ENCODE results near the gene CDCA4. TPM values are rescaled to one million over a fixed set of nuclear protein-coding genes. Genes with fewer than 3 reads are reported as not detected.

Gene CDCA4
- total RNA-seq, 1 donor from 2014 or later = 4.1 TPM

DNA sequence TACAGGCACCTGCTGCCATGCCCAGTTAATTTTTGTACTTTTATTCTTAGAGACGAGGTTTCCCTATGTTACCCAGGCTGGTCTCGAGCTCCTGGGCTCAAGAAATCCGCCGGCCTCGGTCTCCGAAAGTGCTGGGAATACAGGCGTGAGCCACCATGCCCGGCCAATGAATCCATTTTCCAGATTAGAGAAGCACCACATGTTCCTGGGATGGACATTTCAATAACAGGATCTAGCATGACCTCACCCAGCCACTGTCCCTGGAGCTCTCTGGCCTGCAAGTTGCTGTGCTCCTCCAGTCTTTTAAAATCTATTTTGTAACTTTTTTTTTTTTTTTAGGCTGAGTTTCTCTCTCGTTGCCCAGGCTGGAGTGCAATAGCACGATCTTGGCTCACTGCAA lies 42.2 kb upstream of the CDCA4 start:
- intact Hi-C loops (cut with DNase I) = no loop called here
- H3K27ac ChIP-seq = no peak overlapping the region
- peaks cover 39% of the 10 kb centered on the region for H3K4me1 ChIP-seq
- DNase-seq (no peak), ATAC-seq (no peak)
- no peaks in the 10 kb centered on the region for H3K27me3 ChIP-seq
- TF ChIP-seq, protein P1, sequence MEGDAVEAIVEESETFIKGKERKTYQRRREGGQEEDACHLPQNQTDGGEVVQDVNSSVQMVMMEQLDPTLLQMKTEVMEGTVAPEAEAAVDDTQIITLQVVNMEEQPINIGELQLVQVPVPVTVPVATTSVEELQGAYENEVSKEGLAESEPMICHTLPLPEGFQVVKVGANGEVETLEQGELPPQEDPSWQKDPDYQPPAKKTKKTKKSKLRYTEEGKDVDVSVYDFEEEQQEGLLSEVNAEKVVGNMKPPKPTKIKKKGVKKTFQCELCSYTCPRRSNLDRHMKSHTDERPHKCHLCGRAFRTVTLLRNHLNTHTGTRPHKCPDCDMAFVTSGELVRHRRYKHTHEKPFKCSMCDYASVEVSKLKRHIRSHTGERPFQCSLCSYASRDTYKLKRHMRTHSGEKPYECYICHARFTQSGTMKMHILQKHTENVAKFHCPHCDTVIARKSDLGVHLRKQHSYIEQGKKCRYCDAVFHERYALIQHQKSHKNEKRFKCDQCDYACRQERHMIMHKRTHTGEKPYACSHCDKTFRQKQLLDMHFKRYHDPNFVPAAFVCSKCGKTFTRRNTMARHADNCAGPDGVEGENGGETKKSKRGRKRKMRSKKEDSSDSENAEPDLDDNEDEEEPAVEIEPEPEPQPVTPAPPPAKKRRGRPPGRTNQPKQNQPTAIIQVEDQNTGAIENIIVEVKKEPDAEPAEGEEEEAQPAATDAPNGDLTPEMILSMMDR (IDR thresholded peaks at IDR 0.05) = no peak
- peak overlapping the region; percentile 42 for H3K4me3 ChIP-seq
- H3K36me3 ChIP-seq = no peaks in the 10 kb centered on the region
- no peaks in the 10 kb centered on the region for H3K9me3 ChIP-seq

DNA sequence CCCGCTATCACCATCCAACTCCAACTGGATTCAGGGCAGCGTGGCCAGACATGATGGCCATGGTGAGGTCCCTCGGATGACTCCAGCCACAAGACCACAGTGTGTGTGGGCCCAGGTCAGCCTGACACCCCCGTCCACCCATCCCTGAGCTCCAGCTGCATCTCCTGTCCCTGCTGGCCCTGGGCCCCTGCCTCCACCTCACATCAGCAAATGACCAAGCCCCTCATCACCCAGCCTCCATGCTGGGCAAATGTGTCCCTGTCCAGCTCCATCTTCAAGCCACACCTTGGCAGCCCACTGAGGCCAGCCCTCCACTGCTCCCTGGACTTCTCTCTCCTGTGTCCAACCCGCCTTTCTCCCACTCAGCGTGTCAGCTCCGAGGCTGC lies 41.2 kb upstream of the CDCA4 start:
- H3K36me3 ChIP-seq = no peaks in the 10 kb centered on the region
- no peak for DNase-seq
- TF ChIP-seq, protein P1 (IDR thresholded peaks at IDR 0.05) = no peak
- H3K9me3 ChIP-seq = no peaks in the 10 kb centered on the region
- H3K27me3 ChIP-seq = no peaks in the 10 kb centered on the region
- intact Hi-C loops (cut with DNase I) = no loop called here
- H3K4me3 ChIP-seq = peak overlapping the region; percentile 31
- peak overlapping the region; percentile 80 for H3K27ac ChIP-seq
- ATAC-seq = no peak
- H3K4me1 ChIP-seq = peaks cover 39% of the 10 kb centered on the region

DNA sequence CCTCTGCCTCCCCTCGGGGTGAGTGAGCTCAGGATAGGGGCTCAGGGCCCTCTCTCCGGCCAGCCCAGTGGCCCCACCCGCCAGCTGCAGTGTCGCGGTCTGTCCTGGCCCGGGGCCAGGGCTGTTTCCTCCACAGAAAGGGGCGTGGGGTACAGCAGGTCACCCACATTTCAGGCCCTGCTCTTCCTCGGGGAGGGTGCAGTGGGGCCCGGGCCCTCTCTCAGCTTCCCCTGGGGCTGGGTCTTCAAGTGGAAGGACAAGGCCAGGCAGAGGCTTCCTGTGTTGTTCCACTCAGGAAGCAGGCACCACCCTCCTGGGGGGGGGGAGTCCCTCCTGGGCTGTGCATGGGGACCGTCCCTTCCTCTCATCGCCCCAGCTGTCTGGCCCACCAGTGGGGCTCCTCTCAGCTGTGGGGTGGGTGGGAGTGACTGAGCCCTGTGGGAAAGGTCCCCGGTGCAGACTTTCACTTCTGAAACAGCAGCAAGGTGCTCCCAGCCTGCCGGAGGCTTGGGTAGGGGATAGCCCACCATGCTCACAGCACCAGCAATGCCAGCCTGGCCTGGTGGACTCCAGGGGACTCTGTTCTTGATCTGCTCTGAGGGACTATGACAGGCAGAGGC lies 40.7 kb upstream of the CDCA4 start:
- H3K27me3 ChIP-seq = no peaks in the 10 kb centered on the region
- H3K27ac ChIP-seq = peak overlapping the region; percentile 80
- TF ChIP-seq, protein P1 (IDR thresholded peaks at IDR 0.05) = no peak
- no peaks in the 10 kb centered on the region for H3K9me3 ChIP-seq
- ATAC-seq (peak; percentile 11), DNase-seq (peak; percentile 76)
- H3K4me1 ChIP-seq = peaks cover 39% of the 10 kb centered on the region
- H3K36me3 ChIP-seq = no peaks in the 10 kb centered on the region
- peak overlapping the region; percentile 31 for H3K4me3 ChIP-seq
- intact Hi-C loops (cut with DNase I) = no loop called here

DNA sequence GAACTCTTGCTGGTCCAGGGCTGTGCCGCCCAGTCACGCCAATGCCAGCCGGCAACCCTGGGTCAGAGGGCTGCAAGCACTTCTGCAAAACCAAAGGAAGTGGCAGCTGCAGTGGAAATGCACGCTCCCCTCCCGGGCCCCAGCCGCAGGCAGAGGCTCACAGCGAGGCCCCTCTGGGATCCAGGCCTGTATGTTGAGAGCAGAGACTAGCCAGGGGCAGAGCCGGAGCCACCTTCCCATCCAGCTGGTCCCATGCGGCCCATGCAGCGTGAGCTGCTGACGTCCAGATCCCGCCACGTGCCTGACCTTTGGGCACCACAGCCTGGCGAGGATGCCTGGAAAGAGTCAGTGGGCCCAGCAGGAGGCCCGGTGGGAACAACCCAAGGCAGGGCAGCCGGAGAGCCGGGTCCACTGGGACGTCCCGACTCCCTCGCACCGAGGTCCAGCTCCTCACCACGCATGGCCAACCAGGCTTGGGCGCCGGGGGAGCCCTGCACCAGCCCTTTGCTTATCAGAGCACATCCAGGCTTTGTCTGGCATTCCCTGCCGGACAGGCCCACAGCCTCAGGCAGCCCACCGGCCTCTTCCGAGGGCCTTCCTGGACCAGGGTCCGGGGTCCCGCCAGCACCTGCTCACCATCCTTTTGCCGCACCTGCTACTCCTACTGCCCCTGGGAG lies 40.0 kb upstream of the CDCA4 start:
- H3K27me3 ChIP-seq = no peaks in the 10 kb centered on the region
- TF ChIP-seq, protein P1 (IDR thresholded peaks at IDR 0.05) = no peak
- peak overlapping the region; percentile 31 for H3K4me3 ChIP-seq
- no peaks in the 10 kb centered on the region for H3K36me3 ChIP-seq
- intact Hi-C loops (cut with DNase I) = no loop called here
- H3K4me1 ChIP-seq = peaks cover 39% of the 10 kb centered on the region
- no peaks in the 10 kb centered on the region for H3K9me3 ChIP-seq
- H3K27ac ChIP-seq = peak overlapping the region; percentile 80
- peak; percentile 23 for ATAC-seq
- peak; percentile 75 for DNase-seq

DNA sequence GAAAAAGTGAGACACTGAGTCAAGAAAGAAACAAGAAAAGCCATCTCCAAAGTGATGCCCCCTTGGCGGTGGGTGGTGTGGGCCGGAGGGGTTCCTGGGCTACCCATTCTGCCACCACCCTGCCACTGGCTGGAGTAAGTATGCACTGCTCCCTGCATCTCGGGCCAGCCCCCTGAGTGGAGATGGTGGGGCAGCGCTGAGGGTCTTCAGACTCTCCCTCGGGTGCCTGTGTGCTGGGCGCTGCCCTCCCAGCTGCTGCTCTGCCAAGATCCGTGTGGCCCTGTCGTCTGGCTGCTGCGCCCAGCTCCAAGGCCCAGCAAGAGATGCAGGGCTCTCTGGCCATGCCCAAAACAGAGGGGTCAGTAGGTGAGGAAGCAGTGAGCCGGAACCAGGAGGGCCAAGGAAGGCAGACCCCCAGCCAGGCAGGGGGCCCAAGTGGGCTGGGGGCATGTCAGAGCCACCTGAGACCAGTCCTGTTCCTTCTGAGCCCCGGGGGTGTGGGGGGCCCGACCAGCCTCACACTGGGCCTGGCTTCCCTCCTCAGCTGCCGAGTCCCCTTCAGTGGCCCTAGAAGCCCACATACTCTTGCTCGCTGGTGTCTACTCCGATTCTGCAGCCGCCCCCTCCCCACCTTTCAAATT lies 39.2 kb upstream of the CDCA4 start:
- H3K27me3 ChIP-seq = no peaks in the 10 kb centered on the region
- no peak for ATAC-seq
- intact Hi-C loops (cut with DNase I) = no loop called here
- H3K4me1 ChIP-seq = peaks cover 39% of the 10 kb centered on the region
- H3K9me3 ChIP-seq = no peaks in the 10 kb centered on the region
- H3K27ac ChIP-seq = peak overlapping the region; percentile 80
- TF ChIP-seq, protein P1 (IDR thresholded peaks at IDR 0.05) = no peak
- no peaks in the 10 kb centered on the region for H3K36me3 ChIP-seq
- no peak overlapping the region for H3K4me3 ChIP-seq
- DNase-seq = no peak
